Lung (tissue), 12 donors: Measurements from ENCODE around the gene CDNF. TPM values are rescaled to one million over a fixed set of nuclear protein-coding genes. Genes with fewer than 3 reads are reported as not detected.
"Not testable (repeated sequence)": the region's sequence is repeated elsewhere in the genome, so short reads cannot be mapped to it uniquely, and the experiment has no call there.

Experiments
- ATAC-seq: fragments of 200-7000 bp; cut with Tn5 transposase; one replicate; pipeline ENCODE4 v1.9.1; 2020; ENCODE audit warnings: moderate number of reproducible peaks; ENCODE audit not compliant: insufficient read depth, low FRiP score
- DNase-seq, 3 donors: peaks; one replicate each; pipeline ENCODE4 v3.0.0-alpha.2; 2013 to 2017
- H3K27ac ChIP-seq, 2 donors: one replicate each; pipeline ENCODE4 v1.5.1; 2013; ENCODE audit warnings: mild to moderate bottlenecking in 2 of 2, moderate library complexity in 2 of 2, control low read depth in 1 of 2, inconsistent platforms in 1 of 2, low read depth in 1 of 2, low read length in 1 of 2
- H3K27me3 ChIP-seq, 3 donors: one replicate each; pipeline ENCODE4 v1.5.1; 2013; ENCODE audit warnings: low read length in 2 of 3; ENCODE audit not compliant: control insufficient read depth in 3 of 3, insufficient read depth in 3 of 3
- H3K36me3 ChIP-seq, 4 donors: one replicate each; pipeline ENCODE4 v1.5.1; 2013; ENCODE audit warnings: low read length in 4 of 4, mild to moderate bottlenecking in 1 of 4, moderate library complexity in 1 of 4; ENCODE audit not compliant: control insufficient read depth in 4 of 4, insufficient read depth in 4 of 4
- H3K4me1 ChIP-seq, 5 donors: one replicate each; pipeline ENCODE4 v1.5.1; 2013; ENCODE audit warnings: low read length in 5 of 5, mild to moderate bottlenecking in 2 of 5, moderate library complexity in 1 of 5; ENCODE audit not compliant: control insufficient read depth in 5 of 5, insufficient read depth in 5 of 5
- H3K4me3 ChIP-seq: one replicate; pipeline ENCODE4 v1.5.1; 2013; ENCODE audit warnings: mild to moderate bottlenecking, control low read depth, moderate library complexity
- H3K9ac ChIP-seq, 2 donors: one replicate each; pipeline ENCODE4 v1.5.1; 2013; ENCODE audit warnings: low read length in 2 of 2, control low read depth in 1 of 2; ENCODE audit not compliant: insufficient read depth in 1 of 2
- H3K9me3 ChIP-seq, 4 donors: one replicate each; pipeline ENCODE4 v1.5.1; 2013; ENCODE audit warnings: low read length in 3 of 4, mild to moderate bottlenecking in 1 of 4, moderate library complexity in 1 of 4; ENCODE audit not compliant: control insufficient read depth in 4 of 4, insufficient read depth in 3 of 4
- CTCF ChIP-seq: IDR thresholded peaks from 2 replicates; pipeline ENCODE4 v1.5.1; 2012; ENCODE audit warnings: mild to moderate bottlenecking; ENCODE audit errors: control extremely low read depth, extremely low read depth
- WGBS, 2 donors: extraction: QIAGEN DNeasy Blood & Tissue Kit; methylation state at CpG; one replicate each; pipeline ENCODE4 v1.1.7; 2013; 5-methylcytosine and 5-hydroxymethylcytosine counted together
- polyA plus RNA-seq, 2 donors: library from polyadenylated mRNA; stranded (reverse); fragments of 200-250 nt; gene quantifications; one replicate each; pipeline ENCODE4 v1.2.1, GENCODE V29; 2013
- total RNA-seq, 2 donors: library from RNA; depleted of rRNA in 1 of 2; stranded (reverse); fragments of >200 nt in 1 of 2; gene quantifications; one replicate each; pipeline ENCODE4 v1.2.1, GENCODE V29; 2014 to 2021
- donor health status: control.
- donor health status: control.
- donor health status: Bipolar disorder and iron deficiency.
- donor health status: healthy.
- donor health status: DM: yes; HTN: yes; CAD: no.

Gene CDNF
- total and polyA plus RNA-seq, 4 donors, result 0.60 to 3.1 (median 1.9) TPM

DNA sequence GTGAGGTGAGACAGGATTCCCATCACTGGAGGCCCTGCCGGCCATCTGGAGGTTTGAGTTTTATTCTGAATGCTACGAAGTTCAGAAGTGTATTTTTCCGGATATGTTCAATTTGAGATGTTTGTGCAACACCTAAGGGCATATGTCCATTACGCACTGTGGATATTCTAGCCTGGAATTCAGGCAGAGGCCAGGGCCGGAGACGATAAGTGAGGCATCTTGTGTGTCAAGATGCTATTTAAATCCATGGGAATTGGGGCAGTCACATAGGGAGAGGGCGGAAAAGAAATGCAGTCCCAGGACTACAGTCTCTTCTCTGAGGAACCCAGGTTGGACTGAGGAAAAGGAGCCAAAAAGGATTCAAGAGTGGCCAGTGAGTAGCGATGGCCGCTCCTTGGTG, 38.9 kb upstream of the CDNF start:
- TF ChIP-seq CTCF, result no peak
- H3K27ac ChIP-seq, result no peak overlapping the region
- WGBS, 2 donors, result 89 to 95% methylated on average over 9 of the region's 9 CpGs

GRCh38 chr10:14875941-14876340, 38.1 kb upstream of the CDNF start:
- Histone ChIP-seq H3K4me1 (peaks cover 0 to 27% (median 7%) of the 10 kb centered on the region in 5 donors), H3K9ac (no peak overlapping the region), H3K27ac (no peak overlapping the region), H3K27me3 (no peaks in the 10 kb centered on the region), H3K36me3 (peaks cover 0 to 3% (median under 1%) of the 10 kb centered on the region in 4 donors), H3K9me3 (no peaks in the 10 kb centered on the region), H3K4me3 (no peak overlapping the region)
- no peak for TF ChIP-seq CTCF
- DNase-seq, result no peak
- WGBS, 2 donors, result 84 to 88% methylated on average over 12 of the region's 12 CpGs
- ATAC-seq, result no peak

More for the DNA sequence above, 38.9 kb upstream of the CDNF start:
- no peak overlapping the region for H3K4me3 ChIP-seq
- no peaks in the 10 kb centered on the region for H3K27me3 ChIP-seq
- H3K36me3 ChIP-seq, result peaks cover 0 to 2% (median under 1%) of the 10 kb centered on the region in 4 donors
- H3K9me3 ChIP-seq, result no peaks in the 10 kb centered on the region
- DNase-seq (peak in 1 of 3 donors; percentile 5), ATAC-seq (no peak)
- H3K9ac ChIP-seq, result peak overlapping the region in 1 of 2 donors; percentile 84
- peaks cover 0 to 28% (median 7%) of the 10 kb centered on the region in 5 donors for H3K4me1 ChIP-seq

- 74 to 78% methylated on average over 2 of the region's 2 CpGs for WGBS, 2 donors
- no peaks in the 10 kb centered on the region for H3K27me3 ChIP-seq
- H3K4me3 ChIP-seq, result no peak overlapping the region
- peak in 1 of 3 donors; percentile 7 for DNase-seq
- H3K27ac ChIP-seq, result no peak overlapping the region
- H3K4me1 ChIP-seq, result peaks cover 0 to 14% (median 2%) of the 10 kb centered on the region in 5 donors
- ATAC-seq, result no peak
- no peak overlapping the region for H3K9ac ChIP-seq
- no peak for TF ChIP-seq CTCF
- peaks cover 0 to 14% (median 6%) of the 10 kb centered on the region in 4 donors for H3K36me3 ChIP-seq
- no peaks in the 10 kb centered on the region for H3K9me3 ChIP-seq
Measured at GRCh38 chr10:14873090-14873760, 35.4 kb upstream of the CDNF start.

- 90 to 97% methylated on average over 3 of the region's 3 CpGs for WGBS, 2 donors
- peaks cover 4 to 26% (median 9%) of the 10 kb centered on the region in 4 donors for H3K36me3 ChIP-seq
Measured at GRCh38 chr10:14864871-14865270, 27.0 kb upstream of the CDNF start.

DNA sequence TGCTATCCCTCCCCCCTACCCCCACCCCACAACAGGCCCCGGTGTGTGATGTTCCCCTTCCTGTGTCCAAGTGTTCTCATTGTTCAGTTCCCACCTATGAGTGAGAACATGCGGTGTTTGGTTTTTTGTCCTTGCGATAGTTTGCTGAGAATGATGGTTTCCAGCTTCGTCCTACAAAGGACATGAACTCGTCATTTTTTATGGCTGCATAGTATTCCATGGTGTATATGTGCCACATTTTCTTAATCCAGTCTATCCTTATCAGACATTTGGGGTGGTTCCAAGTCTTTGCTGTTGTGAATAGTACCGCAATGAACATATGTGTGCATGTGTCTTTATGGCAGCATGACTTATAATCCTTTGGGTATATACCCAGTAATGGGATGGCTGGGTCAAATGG, 26.6 kb upstream of the CDNF start:
- not testable (repeated sequence) for H3K4me3 ChIP-seq, H3K27me3 ChIP-seq, DNase-seq, H3K9me3 ChIP-seq, H3K9ac ChIP-seq, H3K4me1 ChIP-seq, ATAC-seq, H3K27ac ChIP-seq
- 93 to 98% methylated on average over 5 to 6 of the region's 6 CpGs for WGBS, 2 donors
- H3K36me3 ChIP-seq, result peaks cover 4 to 23% (median 8%) of the 10 kb centered on the region in 4 donors

More at GRCh38 chr10:14864871-14865270, 27.0 kb upstream of the CDNF start:
- not testable (repeated sequence) for H3K9ac ChIP-seq, H3K4me3 ChIP-seq, H3K27ac ChIP-seq, H3K27me3 ChIP-seq, H3K9me3 ChIP-seq, DNase-seq, H3K4me1 ChIP-seq, ATAC-seq
